Hematopoietic multipotent progenitor cell treated with erythropoietin and hydrocortisone succinate and interleukin-3 and kit ligand, for 8 days (in vitro differentiated cells): ENCODE results near the gene SOX6.

Experiments
- DNase-seq: peaks from one replicate; pipeline ENCODE4 v3.0.0-alpha.2; 2015

Gene SOX6

GRCh38 chr11:16364254-16364653, 7.9 kb upstream of the SOX6 start:
- DNase-seq: no peak

DNA sequence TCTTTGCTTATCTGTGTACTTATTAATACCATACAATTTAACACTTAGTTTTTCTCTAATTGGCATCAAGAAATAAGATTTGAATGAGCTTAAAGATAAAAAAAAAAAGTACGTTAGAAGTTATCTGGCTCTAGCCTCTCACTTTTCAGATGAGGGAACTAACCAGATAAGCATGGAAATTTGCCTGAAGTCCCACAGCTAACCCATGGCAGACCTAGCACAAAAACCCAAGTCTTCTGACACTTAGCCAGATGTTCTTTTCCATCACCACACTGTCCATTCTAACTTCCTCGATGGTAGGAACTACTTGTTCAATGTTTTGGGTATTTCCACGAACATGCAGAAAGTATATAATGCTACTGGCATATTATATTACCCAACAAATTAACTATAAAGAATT, 7.4 kb upstream of the SOX6 start:
- DNase-seq: peak; percentile 67

GRCh38 chr11:16361108-16361865, 4.9 kb upstream of the SOX6 start:
- DNase-seq: no peak

DNA sequence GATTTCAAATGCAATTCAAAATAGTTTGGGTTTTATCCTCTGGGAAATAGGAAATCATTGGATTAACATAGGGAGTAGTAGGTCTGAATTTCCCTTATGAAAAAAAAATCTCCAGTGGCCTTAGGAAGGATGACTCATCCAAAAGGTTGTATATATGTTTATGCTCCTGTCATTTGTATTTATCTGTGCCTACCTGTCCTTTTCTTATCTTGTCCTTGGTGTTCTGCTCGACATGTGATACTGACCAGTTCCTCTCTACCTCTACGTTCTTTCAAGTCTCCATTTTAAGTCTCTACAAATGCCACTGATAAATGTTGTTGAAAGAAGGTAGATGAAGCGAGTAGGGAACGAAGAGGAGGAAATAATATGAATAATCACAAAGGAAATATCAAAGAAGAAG, 3.0 kb upstream of the SOX6 start:
- no peak for DNase-seq

DNA sequence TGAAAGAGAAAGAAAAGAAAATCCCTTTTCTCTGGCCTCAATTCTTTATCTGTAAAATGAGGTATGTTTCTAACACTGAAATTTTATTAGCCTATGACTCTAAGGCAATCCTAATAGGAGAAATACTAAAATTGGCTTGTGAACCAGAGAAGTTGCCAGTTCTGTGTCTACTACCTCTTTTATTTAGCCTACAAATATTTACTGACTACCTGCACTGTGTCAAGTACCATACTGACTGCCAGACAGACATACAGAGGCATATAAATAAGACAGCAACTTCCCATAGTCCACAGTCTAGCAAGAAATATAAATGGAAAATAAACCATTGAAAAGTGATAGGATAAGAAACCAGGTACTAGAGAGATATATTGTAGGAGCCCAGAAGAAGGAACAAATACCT, 2.4 kb upstream of the SOX6 start:
- no peak for DNase-seq

DNA sequence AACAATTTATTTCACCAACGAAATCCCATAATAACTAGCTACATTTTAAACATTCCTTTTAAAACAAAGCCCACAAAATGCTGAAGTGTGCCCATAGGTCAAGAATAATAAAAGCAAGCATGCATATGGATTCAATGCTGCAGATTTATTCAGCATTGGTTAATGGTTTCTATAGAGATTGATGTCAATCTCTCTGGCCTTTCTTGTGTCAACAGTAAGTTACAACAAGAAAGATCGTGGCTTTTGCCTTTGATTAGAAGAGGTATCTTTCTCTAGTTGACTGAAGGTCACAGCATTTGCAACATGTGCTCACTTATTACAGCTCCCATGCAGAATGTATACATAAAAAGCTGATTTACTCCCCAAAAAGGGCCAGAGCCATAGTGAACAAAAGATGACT, 1.4 kb upstream of the SOX6 start:
- no peak for DNase-seq

DNA sequence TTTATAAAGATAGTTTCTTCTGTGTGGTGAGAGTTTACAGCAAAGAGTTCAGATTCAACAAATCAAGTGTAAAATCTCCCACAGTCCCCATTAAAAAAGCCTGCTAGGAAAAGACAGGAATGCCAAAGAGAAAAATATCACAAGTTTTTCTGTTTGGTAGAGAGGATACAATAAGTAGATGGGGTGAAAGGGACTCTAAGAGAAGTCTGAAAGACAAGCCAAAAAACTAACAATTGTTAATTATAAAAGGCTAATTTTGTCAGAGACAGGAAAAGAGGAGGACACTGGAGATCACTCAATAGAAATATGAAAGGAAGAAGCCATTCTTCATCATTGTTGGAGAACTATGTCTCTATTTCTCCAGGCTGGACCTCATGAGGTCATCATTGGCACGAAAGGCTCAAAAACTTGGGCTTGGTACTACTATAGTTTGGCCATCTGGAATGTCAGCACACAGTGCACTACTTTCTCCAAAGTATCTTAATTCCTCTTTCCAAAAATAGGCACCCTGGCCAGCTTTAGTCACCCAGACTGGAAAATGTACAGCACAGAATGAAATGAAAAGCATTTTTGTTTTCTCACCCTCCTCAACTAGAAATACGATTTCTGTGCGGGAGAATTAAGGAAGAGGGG, 531 bp upstream of the SOX6 start:
- DNase-seq: no peak

- DNase-seq: no peak
Observed at GRCh38 chr11:16352707-16353106, 3.6 kb downstream of the SOX6 start.

- no peak for DNase-seq
Observed at GRCh38 chr11:16350125-16350524, 6.2 kb downstream of the SOX6 start.

DNA sequence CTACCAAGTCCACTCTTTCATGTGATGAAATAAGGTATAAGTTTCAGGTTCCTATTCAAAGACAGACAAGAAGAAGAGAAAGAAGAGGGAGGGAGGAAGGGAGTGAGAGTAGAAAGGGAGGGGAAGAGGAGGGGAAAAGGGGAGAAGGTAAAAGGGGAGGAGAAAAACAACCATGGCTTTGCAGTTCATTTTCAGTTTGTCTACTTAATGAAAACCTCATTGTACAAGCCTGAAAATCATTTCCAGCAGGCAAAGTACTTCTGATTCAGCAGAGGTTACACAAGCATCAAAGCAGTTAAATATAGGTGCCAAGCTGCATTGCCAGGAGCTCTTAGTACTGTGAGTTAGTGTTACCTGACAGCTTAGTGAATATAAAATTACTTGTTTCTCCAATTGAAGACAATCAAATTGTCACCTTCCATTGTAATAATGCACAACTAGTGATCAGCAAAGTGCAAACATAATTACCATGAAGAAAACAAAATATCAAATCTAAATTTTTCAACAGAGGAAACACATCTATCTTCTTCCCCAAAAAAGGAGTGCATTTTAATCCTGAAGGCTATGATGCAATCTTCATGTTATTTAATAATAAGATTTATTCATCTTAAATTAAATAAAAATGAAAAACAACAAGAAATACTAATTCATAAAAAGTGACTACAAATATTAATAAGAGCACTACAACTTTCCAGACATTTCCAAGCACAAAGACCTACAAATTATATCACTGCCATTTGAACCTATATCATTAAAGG, 8.2 kb downstream of the SOX6 start:
- DNase-seq: no peak

DNA sequence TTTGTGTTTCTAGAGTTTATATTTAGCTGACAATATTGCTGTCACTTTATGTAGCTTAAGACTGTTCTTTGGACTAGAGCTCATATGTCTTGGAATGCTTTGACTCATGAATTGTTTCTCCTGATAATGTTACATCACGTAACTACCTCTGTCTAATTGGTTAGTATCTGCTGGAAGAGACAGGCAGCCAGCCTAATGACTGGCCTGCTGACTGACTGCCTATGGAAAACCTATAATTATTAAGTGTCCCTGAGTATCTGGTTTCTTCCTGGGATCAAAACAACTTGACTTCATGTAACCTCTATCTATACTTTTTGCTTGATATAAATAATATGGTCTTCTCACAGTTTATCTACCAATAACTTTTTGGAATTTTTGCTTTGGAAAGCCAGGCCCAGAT, 9.4 kb downstream of the SOX6 start:
- DNase-seq: no peak

DNA sequence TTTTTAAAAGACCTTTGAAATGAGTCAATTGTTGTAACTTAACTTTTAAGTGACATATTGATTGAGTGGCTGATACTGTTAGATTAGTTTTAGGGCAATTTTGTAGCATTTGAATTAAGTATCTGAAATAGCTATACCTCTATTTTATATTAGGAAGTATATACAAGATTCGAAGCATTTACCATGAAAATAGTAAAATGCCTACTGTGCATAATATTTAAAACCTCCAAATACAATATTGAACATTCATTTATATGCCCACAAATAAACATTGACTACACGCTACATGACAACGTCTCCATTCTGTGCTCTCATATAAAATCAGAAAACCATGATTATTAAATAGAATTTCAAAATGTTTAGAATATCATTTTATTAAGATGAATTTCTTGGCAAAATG, 14.5 kb downstream of the SOX6 start:
- DNase-seq: no peak

- DNase-seq: peak; percentile 36
Observed at GRCh38 chr11:16338393-16338792, 18.0 kb downstream of the SOX6 start.

DNA sequence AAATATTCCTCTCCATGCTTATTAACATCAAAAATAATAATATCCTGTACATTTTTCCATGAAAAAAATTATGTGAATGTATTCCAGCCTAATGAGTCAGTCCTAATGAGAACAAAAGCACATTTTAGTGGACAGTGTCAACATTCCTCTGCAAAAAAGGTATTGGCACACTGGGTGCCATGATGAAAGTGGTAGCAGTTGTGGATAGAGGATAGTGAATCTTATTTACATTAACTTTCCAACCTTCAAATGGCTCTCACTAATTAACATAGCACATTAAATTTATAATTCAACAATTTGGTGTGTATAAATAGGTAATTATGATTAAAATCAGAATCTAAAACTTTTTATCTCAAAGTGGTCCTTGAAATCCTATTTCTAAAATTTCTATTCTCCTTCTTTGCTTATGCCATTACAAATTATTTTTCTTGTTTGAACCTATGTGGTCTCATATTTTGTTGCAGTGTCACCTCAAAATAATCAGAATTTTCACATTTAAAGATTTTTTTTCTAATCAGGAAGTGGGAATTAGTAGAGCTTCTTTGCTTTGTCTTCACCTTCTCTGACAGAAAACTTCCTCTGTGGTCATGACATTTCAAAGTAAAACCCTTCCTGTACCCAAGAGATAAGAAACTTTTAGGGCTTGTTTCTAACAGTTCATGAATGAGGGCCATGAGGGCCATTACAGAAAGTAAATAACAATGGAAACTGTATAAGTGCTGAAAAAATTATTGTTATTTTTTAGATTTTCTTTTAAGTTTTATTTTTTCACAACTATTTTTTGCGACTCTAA, 18.7 kb downstream of the SOX6 start:
- DNase-seq: peak; percentile 91

- no peak for DNase-seq
Observed at GRCh38 chr11:16336721-16337120, 19.6 kb downstream of the SOX6 start.

GRCh38 chr11:16336204-16336603, 20.1 kb downstream of the SOX6 start:
- DNase-seq: no peak

GRCh38 chr11:16335236-16335962, 20.9 kb downstream of the SOX6 start:
- no peak for DNase-seq

DNA sequence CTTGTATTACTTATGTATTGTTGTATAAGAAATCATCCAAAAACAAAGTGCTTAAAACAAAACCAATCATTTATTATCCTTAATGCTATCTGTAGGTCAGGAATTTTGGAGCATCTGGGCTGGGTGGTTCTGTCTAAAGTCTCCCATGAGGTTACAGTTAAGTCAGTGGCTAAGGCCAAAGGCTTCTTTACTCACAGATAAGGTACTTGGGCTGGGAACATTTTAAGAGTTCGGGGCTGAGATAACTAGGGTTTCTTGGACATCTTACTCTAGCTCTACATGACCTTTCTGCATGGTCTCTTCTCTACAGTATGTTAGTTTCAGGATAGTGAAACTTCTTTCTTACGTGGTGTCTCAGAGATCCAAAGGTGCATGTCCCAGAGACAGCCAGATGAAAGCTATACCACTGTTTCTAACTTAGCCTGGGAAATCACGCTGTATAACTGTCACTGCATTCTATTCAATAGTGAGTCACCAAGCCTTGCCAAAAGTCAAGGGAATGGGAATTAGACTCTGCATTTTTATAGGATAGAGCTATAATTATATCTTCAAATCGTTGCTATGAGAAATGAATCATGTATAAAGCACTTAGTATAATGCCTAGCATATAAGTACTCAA, 29.6 kb downstream of the SOX6 start:
- no peak for DNase-seq

GRCh38 chr11:16322190-16322589, 34.2 kb downstream of the SOX6 start:
- DNase-seq: no peak

- no peak for DNase-seq
Observed at GRCh38 chr11:16321148-16321547, 35.2 kb downstream of the SOX6 start.

GRCh38 chr11:16318320-16318719, 38.0 kb downstream of the SOX6 start:
- DNase-seq: no peak

GRCh38 chr11:16317712-16318111, 38.6 kb downstream of the SOX6 start:
- no peak for DNase-seq
